Vagina (tissue), 2 donors: Measurements from ENCODE around the gene MAT2B. TPM values are rescaled to one million over a fixed set of nuclear protein-coding genes. Genes with fewer than 3 reads are reported as not detected.

ENCODE experiments used
- DNase-seq, 2 donors: peaks; one replicate each; pipeline ENCODE4 v3.0.0-alpha.2; 2017; ENCODE audit errors: extremely low spot score in 2 of 2
- H3K27ac ChIP-seq: fragments of 200-600 bp; sonication (generic); one replicate; pipeline ENCODE4 v1.5.1; 2019
- H3K27me3 ChIP-seq: fragments of 200-600 bp; sonication (generic); one replicate; pipeline ENCODE4 v1.5.1; 2019
- H3K36me3 ChIP-seq, 2 donors: fragments of 200-600 bp; sonication (generic); one replicate each; pipeline ENCODE4 v1.5.1; 2017 to 2019
- H3K4me1 ChIP-seq: fragments of 200-600 bp; sonication (generic); one replicate; pipeline ENCODE4 v1.5.1; 2019
- H3K4me3 ChIP-seq, 2 donors: fragments of 200-600 bp; sonication (generic); 1 replicate in 1 of 2; 2 replicates in 1 of 2; pipeline ENCODE4 v1.5.1; 2016 to 2019
- H3K9me3 ChIP-seq: fragments of 200-600 bp; sonication (generic); one replicate; pipeline ENCODE4 v1.5.1; 2019
- CTCF ChIP-seq, 3 experiments: fragments of 450-650 bp in 2 of 3; fragments of 200-600 bp in 1 of 3; sonication (generic) in 1 of 3; IDR thresholded peaks; one replicate each; pipeline ENCODE4 v1.5.1; 2017 to 2019; ENCODE audit warnings: antibody characterized with exemption in 3 of 3, mild to moderate bottlenecking in 2 of 3, moderate library complexity in 2 of 3
- POLR2A ChIP-seq, 2 donors: fragments of 450-650 bp; IDR thresholded peaks; one replicate each; pipeline ENCODE4 v1.6.1; 2017; ENCODE audit warnings: antibody characterized with exemption in 2 of 2, mild to moderate bottlenecking in 2 of 2, moderate library complexity in 2 of 2
- POLR2AphosphoS5 ChIP-seq, 2 donors: sonication (generic); formaldehyde crosslinking; IDR thresholded peaks; one replicate each; pipeline ENCODE4 v1.9.0; 2017; ENCODE audit warnings: antibody characterized with exemption in 2 of 2, mild to moderate bottlenecking in 2 of 2, low read depth in 1 of 2; ENCODE audit not compliant: insufficient read depth in 1 of 2
- intact Hi-C: fragments of 100-400 bp; cut with DNase I; formaldehyde crosslinking; loops from one replicate; pipeline ENCODE4 v1.15.1; 2023
- total RNA-seq: library from RNA; depleted of rRNA; stranded (reverse); fragments of >200 nt; gene quantifications from one replicate; pipeline ENCODE4 v1.2.3, GENCODE V29; 2016

Gene MAT2B
- total RNA-seq, 1 donor from 2014 or later, result 38.3 TPM

GRCh38 chr5:163506726-163507125 lies 1.3 kb downstream of the MAT2B start:
- H3K27me3 ChIP-seq, result no peaks in the 10 kb centered on the region
- H3K4me1 ChIP-seq, result peaks cover 55% of the 10 kb centered on the region
- no peak for TF ChIP-seq POLR2AphosphoS5 (IDR thresholded peaks at IDR 0.05; ENCODE audit: insufficient read depth in 1 of 2, low read depth in 1 of 2)
- TF ChIP-seq CTCF (IDR thresholded peaks at IDR 0.05), result no peak
- TF ChIP-seq POLR2A (IDR thresholded peaks at IDR 0.05), result no peak
- peak overlapping the region; percentile 98 for H3K27ac ChIP-seq
- peak overlapping the region; percentile 71 to 89 for H3K4me3 ChIP-seq
- intact Hi-C loops, result loop anchor here (10.0 kb wide), 1 partner anchor 52 kb away; no protein-coding TSS in a partner anchor
- no peaks in the 10 kb centered on the region for H3K36me3 ChIP-seq
- DNase-seq, result no peak
- no peaks in the 10 kb centered on the region for H3K9me3 ChIP-seq

GRCh38 chr5:163508753-163509152 lies 3.3 kb downstream of the MAT2B start:
- DNase-seq, result no peak
- no peaks in the 10 kb centered on the region for H3K27me3 ChIP-seq
- H3K36me3 ChIP-seq, result peaks cover 0 to 13% of the 10 kb centered on the region in 2 donors
- H3K4me3 ChIP-seq, result peak overlapping the region; percentile 23 to 29
- H3K9me3 ChIP-seq, result no peaks in the 10 kb centered on the region
- intact Hi-C loops, result loop anchor here (10.0 kb wide), 1 partner anchor 54 kb away; no protein-coding TSS in a partner anchor
- peak overlapping the region; percentile 98 for H3K27ac ChIP-seq
- peaks cover 65% of the 10 kb centered on the region for H3K4me1 ChIP-seq
- TF ChIP-seq CTCF (IDR thresholded peaks at IDR 0.05), result no peak
- TF ChIP-seq POLR2AphosphoS5 (IDR thresholded peaks at IDR 0.05; ENCODE audit: insufficient read depth in 1 of 2, low read depth in 1 of 2), result no peak
- TF ChIP-seq POLR2A (IDR thresholded peaks at IDR 0.05), result no peak

- Histone ChIP-seq H3K9me3 (no peaks in the 10 kb centered on the region), H3K4me3 (peak overlapping the region; percentile 23 to 29), H3K27me3 (no peaks in the 10 kb centered on the region), H3K36me3 (peaks cover 0 to 20% of the 10 kb centered on the region in 2 donors), H3K27ac (peak overlapping the region; percentile 98), H3K4me1 (peaks cover 59% of the 10 kb centered on the region)
- no peak for TF ChIP-seq POLR2A (IDR thresholded peaks at IDR 0.05)
- no peak for TF ChIP-seq CTCF (IDR thresholded peaks at IDR 0.05)
- TF ChIP-seq POLR2AphosphoS5 (IDR thresholded peaks at IDR 0.05; ENCODE audit: insufficient read depth in 1 of 2, low read depth in 1 of 2), result no peak
- DNase-seq, result no peak
- intact Hi-C loops, result loop anchor here (10.0 kb wide), 1 partner anchor 55 kb away; no protein-coding TSS in a partner anchor
These were observed 4.0 kb downstream of the MAT2B start for GRCh38 chr5:163509291-163509951.

- no peak overlapping the region for H3K27ac ChIP-seq
- H3K4me1 ChIP-seq, result peaks cover 44% of the 10 kb centered on the region
- H3K9me3 ChIP-seq, result no peaks in the 10 kb centered on the region
- peaks cover 0 to 47% of the 10 kb centered on the region in 2 donors for H3K36me3 ChIP-seq
- intact Hi-C loops, result no loop called here
- no peak for DNase-seq
- no peaks in the 10 kb centered on the region for H3K27me3 ChIP-seq
- no peak for TF ChIP-seq CTCF (IDR thresholded peaks at IDR 0.05)
- H3K4me3 ChIP-seq, result no peak overlapping the region
These were observed 7.1 kb downstream of the MAT2B start for GRCh38 chr5:163512526-163512925.

- Histone ChIP-seq H3K27me3 (no peaks in the 10 kb centered on the region), H3K4me3 (no peak overlapping the region), H3K36me3 (peaks cover 0 to 3% of the 10 kb centered on the region in 2 donors), H3K4me1 (no peaks in the 10 kb centered on the region), H3K27ac (no peak overlapping the region), H3K9me3 (no peaks in the 10 kb centered on the region)
- TF ChIP-seq CTCF (IDR thresholded peaks at IDR 0.05) (no peak), POLR2A (IDR thresholded peaks at IDR 0.05) (no peak), POLR2AphosphoS5 (IDR thresholded peaks at IDR 0.05; ENCODE audit: insufficient read depth in 1 of 2, low read depth in 1 of 2) (no peak)
- intact Hi-C loops, result no loop called here
- DNase-seq, result no peak
These were observed 19.7 kb downstream of the MAT2B start for GRCh38 chr5:163525096-163525495.
